ENCODE measurements around the gene YWHAQ. TPM values are rescaled to one million over a fixed set of nuclear protein-coding genes. Genes with fewer than 3 reads are reported as not detected.

The YWHAQ gene
- total and polyA plus RNA-seq, 9 of the 15 experiments (the other 6 are each of a cell fraction or from before 2014, with no cell fraction given): 63.1 to 359 (median 203) TPM

GRCh38 chr2:9673914-9674481, 43.2 kb upstream of the YWHAQ start (continued):
- TF ChIP-seq CLOCK (CRISPR knock-in tag; IDR thresholded peaks at IDR 0.05; ENCODE audit: borderline replicate concordance) (no peak), ZBTB33 (CRISPR knock-in tag; IDR thresholded peaks at IDR 0.05) (no peak), CTCF (IDR thresholded peaks at IDR 0.05 in 2 of 3, conservative IDR thresholded peaks at IDR 0.05 in 1 of 3; ENCODE audit: insufficient read depth in 2 of 3, low read depth in 1 of 3, low read length in 3 of 3) (peak in 1 of 3 experiments; percentile 2; a peak in 1 of 6 replicates), CBFA2T3 (IDR thresholded peaks at IDR 0.05) (peak; percentile 96), AFF4 (CRISPR knock-in tag; IDR thresholded peaks at IDR 0.05) (no peak), SMARCA4 (IDR thresholded peaks at IDR 0.05) (peak; percentile 88), EP400 (IDR thresholded peaks at IDR 0.05) (no peak), PRMT5 (CRISPR knock-in tag; IDR thresholded peaks at IDR 0.05) (no peak), ASH1L (IDR thresholded peaks at IDR 0.05; ENCODE audit: borderline replicate concordance, low read depth, partially characterized antibody) (no peak), LCOR (CRISPR knock-in tag; IDR thresholded peaks at IDR 0.05) (peak; percentile 56; the same call in 1 of the 2 replicates), KDM1A (IDR thresholded peaks at IDR 0.05) (no peak; a peak in 1 of 4 replicates), RCOR1 (IDR thresholded peaks at IDR 0.05; ENCODE audit: borderline replicate concordance in 1 of 2, low read depth in 2 of 2, low read length in 2 of 2) (peak in 1 of 2 experiments; percentile 81; a peak in 2 of 4 replicates), ZNF133 (CRISPR knock-in tag; IDR thresholded peaks at IDR 0.05) (no peak), MXI1 (IDR thresholded peaks at IDR 0.05; ENCODE audit: low read depth, low read length) (0 out of 2 replicates have a peak, but pooled peaks have one; percentile 25), FOXM1 (IDR thresholded peaks at IDR 0.05; ENCODE audit: low read depth) (peak; percentile 76), FOXM1 (CRISPR knock-in tag; IDR thresholded peaks at IDR 0.05; ENCODE audit: low read depth) (no peak), SMARCE1 (IDR thresholded peaks at IDR 0.05) (peak; percentile 78; the same call in 1 of the 2 replicates), COPS2 (conservative IDR thresholded peaks at IDR 0.05) (no peak), ZNF143 (CRISPR knock-in tag; IDR thresholded peaks at IDR 0.05) (no peak)

Data from K562 (cell line).